NCI-H128 (cell line): Measurements from ENCODE around the gene SAYSD1.
A peak's percentile ranks its signal among the peaks of the same experiment; 100 is the strongest.

Experiments
- DNase-seq: peaks from one replicate; lab custom pipeline; 2025; ENCODE audit not compliant: unreplicated experiment; lab: John Stamatoyannopoulos, UW

Gene SAYSD1

DNA sequence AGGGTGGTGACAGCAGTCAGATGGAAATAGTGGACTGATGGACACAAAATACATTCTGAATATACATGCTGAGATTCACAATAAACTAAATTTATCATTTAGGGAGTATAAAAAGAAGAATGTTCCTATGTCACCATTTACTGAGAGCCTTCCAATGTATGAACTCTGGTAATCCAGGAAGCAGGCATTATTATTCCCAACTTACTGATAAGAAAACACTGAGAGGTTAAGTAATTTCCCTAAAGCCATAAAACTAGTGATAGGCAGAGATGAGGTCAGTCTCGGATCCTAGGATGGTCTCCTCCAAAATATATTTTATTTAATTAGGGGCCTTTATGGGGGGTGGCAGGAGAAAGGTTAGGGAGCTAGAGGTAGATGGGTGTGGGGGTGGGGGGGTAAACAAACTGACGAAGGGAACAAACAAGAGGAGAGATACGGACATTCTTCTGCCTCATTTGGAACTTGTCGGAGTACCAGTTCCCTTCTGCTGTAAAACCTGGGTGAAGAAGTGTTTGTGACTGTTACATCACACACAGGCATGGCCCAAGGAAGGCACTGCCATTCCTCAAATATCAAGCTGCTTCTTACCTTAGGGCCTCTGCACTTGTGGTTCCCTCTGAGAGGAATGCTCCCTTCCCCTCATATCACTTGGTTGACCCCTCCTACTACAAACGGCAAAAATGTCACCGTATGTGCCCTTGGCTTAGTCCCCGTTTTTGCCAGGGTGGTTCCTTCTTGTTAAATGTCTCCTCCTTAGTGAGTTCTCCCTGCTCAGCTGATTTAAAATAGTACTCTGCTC, 6.7 kb downstream of the SAYSD1 start:
- no peak for DNase-seq

GRCh38 chr6:39107641-39108040, 7.3 kb downstream of the SAYSD1 start:
- no peak for DNase-seq

- DNase-seq, result no peak
Measured at GRCh38 chr6:39107034-39107433, 8.0 kb downstream of the SAYSD1 start.

DNA sequence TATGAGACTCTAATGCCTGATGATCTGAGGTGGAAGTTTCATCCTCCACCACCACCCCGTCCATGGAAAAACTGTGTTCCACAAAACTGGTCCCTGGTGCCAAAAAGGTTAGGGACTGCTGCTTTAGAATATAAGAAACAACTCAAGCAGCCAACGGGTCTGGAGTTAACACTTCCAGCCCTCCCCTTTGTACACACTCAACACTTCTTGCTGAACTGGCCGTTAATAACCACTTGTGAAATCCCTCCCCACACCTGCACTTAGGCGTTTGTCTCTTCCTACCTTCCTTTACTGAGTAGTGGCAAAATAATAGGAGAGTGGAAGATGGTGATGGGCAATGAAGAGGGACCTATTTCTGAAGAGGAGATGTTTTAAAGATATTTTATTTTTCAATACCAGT, 10.5 kb downstream of the SAYSD1 start:
- no peak for DNase-seq

DNA sequence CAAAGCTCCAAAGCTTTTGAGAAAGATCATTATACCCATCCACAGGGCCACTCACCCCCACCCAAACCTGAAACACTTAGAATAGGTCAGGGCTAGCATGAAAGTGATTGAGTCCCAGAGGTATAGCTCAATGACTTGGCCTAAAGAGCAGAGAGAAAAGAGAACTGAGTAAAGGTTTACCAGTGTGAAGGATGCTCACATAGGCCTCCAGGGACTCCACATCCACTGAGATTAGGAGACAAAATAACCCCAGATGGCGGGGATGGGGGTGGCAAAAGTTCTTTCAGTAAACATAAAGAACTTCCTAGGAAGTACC, 12.2 kb downstream of the SAYSD1 start:
- no peak for DNase-seq

DNA sequence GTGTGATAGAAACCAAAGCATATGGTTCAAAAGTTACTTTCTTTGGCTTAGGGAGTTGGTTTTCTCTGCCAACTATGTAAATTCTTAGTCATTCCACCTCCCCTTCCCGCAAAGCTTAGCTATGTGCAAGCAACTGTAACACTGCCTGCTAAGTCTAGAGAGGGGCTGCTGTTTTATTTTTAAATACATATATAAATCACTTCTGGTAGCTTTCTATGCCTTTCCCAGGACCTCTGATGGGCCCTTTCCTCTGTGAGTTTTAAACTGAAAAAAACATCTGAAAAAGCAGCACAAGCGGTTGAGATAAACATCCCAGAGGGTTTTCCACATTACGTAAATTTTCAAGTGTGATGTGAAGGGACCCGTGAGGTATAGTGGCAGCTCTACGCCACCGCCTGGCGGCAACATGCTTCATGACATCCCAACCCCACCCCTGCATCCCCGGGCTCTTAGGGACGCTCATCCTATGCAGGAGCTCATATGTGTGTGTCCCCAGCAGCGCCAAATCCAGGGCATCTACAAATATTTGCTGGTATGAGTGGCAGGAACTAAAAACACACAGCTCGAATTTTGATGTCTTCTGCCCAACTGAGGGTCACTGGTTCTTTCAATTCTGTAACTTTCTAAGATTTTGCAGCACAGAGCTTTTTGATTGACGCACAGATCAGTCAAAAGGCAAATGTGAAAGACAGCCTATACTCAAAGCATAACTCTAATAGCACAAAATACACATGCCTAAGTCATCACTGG, 12.7 kb downstream of the SAYSD1 start:
- no peak for DNase-seq

DNA sequence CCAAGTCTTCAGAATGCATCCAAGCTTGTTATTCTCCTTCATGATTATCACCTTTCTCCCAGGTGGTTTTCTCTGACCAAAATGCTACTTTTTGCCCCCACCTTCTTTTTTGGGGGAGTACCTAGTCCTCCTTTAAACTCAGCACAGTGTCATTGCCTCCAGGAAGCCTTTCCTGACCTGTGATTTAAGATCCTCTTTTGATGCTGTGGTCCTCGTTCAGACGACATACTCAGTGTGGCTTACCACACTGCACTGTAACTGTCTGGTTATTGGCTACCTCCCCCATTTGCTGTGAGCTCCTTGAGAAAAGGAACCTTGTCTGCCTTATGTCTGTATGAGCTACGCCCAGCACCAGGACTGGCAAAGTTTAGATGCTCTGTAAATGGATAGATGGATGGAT, 14.6 kb downstream of the SAYSD1 start:
- DNase-seq, result no peak

- DNase-seq, result no peak
Measured at GRCh38 chr6:39095578-39095977, 19.4 kb downstream of the SAYSD1 start.

GRCh38 chr6:39093149-39093708, 21.8 kb downstream of the SAYSD1 start:
- no peak for DNase-seq

GRCh38 chr6:39092124-39092523, 22.9 kb downstream of the SAYSD1 start:
- DNase-seq, result peak; percentile 23

DNA sequence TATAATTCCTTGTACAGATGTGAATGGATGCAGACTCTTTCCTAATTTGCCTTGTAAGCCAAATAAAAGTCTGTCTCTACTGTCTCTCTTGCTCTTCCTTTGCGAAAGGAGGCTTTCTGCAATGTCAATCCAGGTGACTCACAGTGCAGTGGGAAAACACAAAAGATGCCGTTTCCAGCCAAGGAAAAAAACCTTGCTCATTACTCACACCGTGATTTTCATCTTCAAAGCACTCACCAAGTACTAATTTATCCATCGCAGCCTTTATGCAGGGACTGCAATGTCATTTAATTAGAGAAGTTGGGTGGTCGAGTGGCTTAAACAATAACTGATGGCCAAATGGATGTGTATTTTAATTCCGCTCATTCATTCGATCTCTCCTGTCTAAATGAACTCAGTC, 23.8 kb downstream of the SAYSD1 start:
- DNase-seq, result peak; percentile 47

DNA sequence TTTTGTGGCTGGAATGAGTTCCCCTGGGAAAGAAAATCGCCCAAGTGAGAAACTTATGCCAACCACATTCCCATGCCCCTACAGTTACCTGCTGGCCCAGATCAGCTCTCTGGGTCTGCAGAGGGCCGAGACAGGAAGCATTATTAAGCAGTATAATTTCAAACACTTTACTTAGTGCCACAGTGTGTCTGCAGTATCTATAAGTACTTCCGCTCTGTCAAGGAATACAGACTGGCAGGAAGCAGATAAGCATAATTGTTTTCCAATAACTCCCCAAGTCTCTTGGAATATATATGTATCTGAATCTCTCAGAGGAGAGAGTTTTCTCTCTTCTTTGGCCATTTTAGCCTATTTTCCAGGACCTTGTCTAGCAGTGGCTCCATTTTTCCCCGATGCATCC, 24.9 kb downstream of the SAYSD1 start:
- DNase-seq, result no peak

GRCh38 chr6:39088331-39088730, 26.7 kb downstream of the SAYSD1 start:
- DNase-seq, result no peak

DNA sequence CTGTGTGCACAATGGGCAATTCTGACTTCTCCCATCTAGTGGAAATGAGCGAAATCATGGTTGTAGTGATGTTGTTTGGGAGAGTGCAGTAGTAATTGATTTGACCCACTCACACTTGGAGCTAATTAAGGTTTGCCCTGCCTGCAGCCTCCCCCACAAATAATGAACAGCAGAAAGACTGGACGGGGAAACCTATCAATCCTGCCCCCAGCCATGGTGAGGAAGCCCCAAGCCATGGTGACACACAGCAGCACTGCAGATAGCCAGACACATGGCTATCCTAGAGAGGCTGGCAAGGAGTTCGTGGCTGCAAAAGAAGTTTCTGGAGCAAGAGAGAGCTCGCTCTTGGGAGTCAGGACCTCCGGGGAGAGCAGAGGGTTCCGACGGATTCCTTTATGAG, 27.8 kb downstream of the SAYSD1 start:
- DNase-seq, result no peak

DNA sequence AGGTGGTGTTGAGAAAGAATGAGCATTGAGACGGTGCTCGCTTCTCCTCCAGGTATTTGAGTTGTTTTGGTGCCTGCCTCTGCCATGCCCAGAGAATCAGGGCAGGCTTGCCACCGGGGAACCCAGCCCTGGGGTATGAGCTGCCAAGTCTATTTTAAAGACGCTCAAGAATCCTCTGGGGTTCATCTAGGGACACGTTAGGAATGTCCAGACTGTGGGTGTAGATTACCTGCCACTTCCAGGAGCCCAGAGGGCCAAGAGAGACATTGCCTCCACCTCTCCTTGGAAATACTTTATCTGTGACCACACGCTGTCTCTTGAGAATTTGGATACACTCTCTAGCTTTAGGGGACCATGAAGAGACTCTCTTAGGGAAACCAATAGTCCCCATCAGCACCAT, 28.3 kb downstream of the SAYSD1 start:
- no peak for DNase-seq

DNA sequence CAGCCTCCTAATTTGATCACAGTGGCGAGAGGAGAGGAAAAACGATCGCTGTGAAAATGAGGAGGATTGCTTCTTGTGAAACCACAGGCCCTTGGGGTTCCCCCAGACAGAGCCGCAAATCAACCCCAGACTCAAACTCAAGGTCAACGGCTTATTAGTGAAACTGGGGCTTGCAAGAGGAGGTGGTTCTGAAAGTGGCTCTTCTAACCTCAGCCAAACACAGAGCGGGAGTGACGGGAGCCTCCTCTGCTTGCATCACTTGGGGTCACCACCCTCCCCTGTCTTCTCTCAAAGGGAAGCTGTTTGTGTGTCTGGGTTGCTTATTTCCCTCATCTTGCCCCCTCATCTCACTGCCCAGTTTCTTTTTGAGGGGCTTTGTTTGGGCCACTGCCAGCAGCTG, 28.7 kb downstream of the SAYSD1 start:
- no peak for DNase-seq

GRCh38 chr6:39085129-39085797, 29.7 kb downstream of the SAYSD1 start:
- DNase-seq, result no peak

- no peak for DNase-seq
Measured at GRCh38 chr6:39084506-39084905, 30.5 kb downstream of the SAYSD1 start.

- DNase-seq, result no peak
Measured at GRCh38 chr6:39083231-39083634, 31.8 kb downstream of the SAYSD1 start.

DNA sequence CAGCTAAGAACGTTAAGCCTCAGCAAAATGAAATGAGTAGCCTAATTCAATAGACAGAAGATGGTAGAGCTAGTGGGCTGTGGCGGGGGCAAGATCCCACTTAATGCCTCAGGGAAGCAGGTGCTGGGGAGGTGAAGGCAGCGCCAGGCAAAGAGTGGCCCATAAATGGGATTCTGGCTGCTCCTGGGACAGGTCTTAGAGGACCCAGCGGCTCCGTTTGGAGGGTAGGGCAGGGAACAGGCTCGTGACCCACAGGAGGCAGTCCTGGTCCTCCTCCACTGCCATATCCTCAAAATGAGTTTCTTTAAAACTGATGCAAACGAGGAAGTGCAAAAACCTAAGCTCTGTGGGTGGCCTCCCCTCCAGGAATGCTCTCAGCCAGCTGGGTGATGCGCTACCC, 32.7 kb downstream of the SAYSD1 start:
- no peak for DNase-seq

- no peak for DNase-seq
Measured at GRCh38 chr6:39080246-39080875, 34.6 kb downstream of the SAYSD1 start.
